Measurements from ENCODE around the gene CD40LG.

DNA sequence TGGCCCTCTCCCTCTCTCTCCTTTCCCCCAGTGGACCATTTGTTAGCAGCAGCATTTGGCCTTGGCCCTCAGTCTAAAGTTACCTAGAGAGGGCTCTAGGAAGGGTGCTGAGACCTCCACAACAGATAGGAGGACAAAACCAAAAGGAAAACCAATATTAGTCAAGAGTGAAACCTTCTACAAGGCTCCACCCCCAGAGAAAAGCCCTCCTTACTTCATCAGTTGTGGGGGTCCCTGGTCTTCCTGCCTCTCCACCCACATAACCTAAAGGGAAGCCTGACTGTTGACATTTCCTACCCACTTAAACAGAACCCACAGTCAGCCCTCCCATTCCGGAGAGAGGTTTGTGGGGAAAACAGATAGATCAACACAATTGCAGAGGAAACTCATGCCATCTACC is 4.7 kb upstream of the CD40LG start:
- TF ChIP-seq, protein P1, sequence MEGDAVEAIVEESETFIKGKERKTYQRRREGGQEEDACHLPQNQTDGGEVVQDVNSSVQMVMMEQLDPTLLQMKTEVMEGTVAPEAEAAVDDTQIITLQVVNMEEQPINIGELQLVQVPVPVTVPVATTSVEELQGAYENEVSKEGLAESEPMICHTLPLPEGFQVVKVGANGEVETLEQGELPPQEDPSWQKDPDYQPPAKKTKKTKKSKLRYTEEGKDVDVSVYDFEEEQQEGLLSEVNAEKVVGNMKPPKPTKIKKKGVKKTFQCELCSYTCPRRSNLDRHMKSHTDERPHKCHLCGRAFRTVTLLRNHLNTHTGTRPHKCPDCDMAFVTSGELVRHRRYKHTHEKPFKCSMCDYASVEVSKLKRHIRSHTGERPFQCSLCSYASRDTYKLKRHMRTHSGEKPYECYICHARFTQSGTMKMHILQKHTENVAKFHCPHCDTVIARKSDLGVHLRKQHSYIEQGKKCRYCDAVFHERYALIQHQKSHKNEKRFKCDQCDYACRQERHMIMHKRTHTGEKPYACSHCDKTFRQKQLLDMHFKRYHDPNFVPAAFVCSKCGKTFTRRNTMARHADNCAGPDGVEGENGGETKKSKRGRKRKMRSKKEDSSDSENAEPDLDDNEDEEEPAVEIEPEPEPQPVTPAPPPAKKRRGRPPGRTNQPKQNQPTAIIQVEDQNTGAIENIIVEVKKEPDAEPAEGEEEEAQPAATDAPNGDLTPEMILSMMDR (conservative IDR thresholded peaks at IDR 0.05; ENCODE audit: low read length): no peak
- TF ChIP-seq EZH2phosphoT487 (IDR thresholded peaks at IDR 0.05; ENCODE audit: borderline replicate concordance): no peak
